NT2/D1 (cell line): ENCODE measurements around the gene NF1.

ENCODE experiments used
- DNase-seq: peaks from one replicate; pipeline ENCODE4 v3.0.0-alpha.2; 2011; ENCODE audit warnings: low read depth, low spot score
- H3K27me3 ChIP-seq: 2 replicates; pipeline ENCODE4 v1.6.0; 2011; ENCODE audit warnings: mild to moderate bottlenecking; ENCODE audit not compliant: insufficient read length, insufficient read depth
- H3K36me3 ChIP-seq: 2 replicates; pipeline ENCODE4 v1.6.1; 2011; ENCODE audit warnings: mild to moderate bottlenecking, low read length, mixed read lengths; ENCODE audit not compliant: insufficient read depth, insufficient read length
- H3K4me1 ChIP-seq: 2 replicates; pipeline ENCODE4 v1.5.1; 2011; ENCODE audit not compliant: insufficient read depth, insufficient read length
- H3K4me3 ChIP-seq: 2 replicates; pipeline ENCODE4 v1.5.1; 2011; ENCODE audit warnings: low read depth; ENCODE audit not compliant: insufficient read length
- H3K9ac ChIP-seq: 2 replicates; pipeline ENCODE4 v1.6.0; 2011; ENCODE audit warnings: low read depth; ENCODE audit not compliant: insufficient read length
- H3K9me3 ChIP-seq: 2 replicates; pipeline ENCODE4 v1.5.1; 2011; ENCODE audit warnings: mild to moderate bottlenecking, low read length; ENCODE audit not compliant: insufficient read depth
- SUZ12 ChIP-seq: IDR thresholded peaks from 2 replicates; pipeline ENCODE4 v1.6.1; 2011; ENCODE audit not compliant: insufficient read length, insufficient read depth; ENCODE audit errors: extremely low read depth
- YY1 ChIP-seq: IDR thresholded peaks from 2 replicates; pipeline ENCODE4 v1.6.1; 2011; ENCODE audit not compliant: insufficient read length, insufficient read depth
- ZNF274 ChIP-seq: IDR thresholded peaks from 2 replicates; pipeline ENCODE4 v1.6.1; 2011; ENCODE audit warnings: mild to moderate bottlenecking, low read depth, low read length

Gene NF1

DNA sequence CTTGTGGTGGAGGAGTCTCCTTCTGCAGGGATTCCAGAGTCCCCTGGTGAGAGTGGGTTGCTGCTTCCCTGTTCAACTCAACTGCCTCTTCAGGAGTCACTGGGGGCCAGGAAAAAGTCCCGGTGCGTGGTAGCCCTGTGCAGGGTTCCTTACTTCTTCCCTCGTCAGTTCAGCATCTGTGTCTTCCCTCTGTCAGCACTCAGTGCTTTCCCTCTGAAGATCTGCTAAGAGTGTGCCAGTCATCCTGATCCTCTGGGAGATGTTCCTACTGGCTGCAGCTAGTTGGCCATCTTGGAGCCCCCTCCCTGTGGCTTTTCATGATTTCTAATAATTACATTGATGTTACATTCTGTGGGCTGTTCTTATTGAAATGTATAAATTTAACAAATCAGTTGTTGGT is 36.5 kb downstream of the NF1 start:
- TF ChIP-seq ZNF274 (no peak), YY1 (no peak), SUZ12 (no peak)
- no peaks in the 10 kb centered on the region for H3K36me3 ChIP-seq
- no peaks in the 10 kb centered on the region for H3K9me3 ChIP-seq
- H3K4me1 ChIP-seq, result peaks cover 12% of the 10 kb centered on the region
- no peaks in the 10 kb centered on the region for H3K27me3 ChIP-seq
- H3K4me3 ChIP-seq, result no peak overlapping the region
- no peak for DNase-seq
- no peak overlapping the region for H3K9ac ChIP-seq

- Histone ChIP-seq H3K36me3 (no peaks in the 10 kb centered on the region), H3K9ac (no peak overlapping the region), H3K4me1 (peaks cover 12% of the 10 kb centered on the region), H3K4me3 (no peak overlapping the region), H3K27me3 (no peaks in the 10 kb centered on the region), H3K9me3 (no peaks in the 10 kb centered on the region)
- no peak for DNase-seq
- TF ChIP-seq SUZ12 (no peak), YY1 (no peak)
These were observed 38.2 kb downstream of the NF1 start for GRCh38 chr17:31132977-31133376.

- Histone ChIP-seq H3K4me1 (peaks cover 12% of the 10 kb centered on the region), H3K9ac (no peak overlapping the region), H3K9me3 (no peaks in the 10 kb centered on the region), H3K27me3 (no peaks in the 10 kb centered on the region), H3K36me3 (no peaks in the 10 kb centered on the region), H3K4me3 (no peak overlapping the region)
- no peak for DNase-seq
- TF ChIP-seq SUZ12 (no peak), YY1 (no peak), ZNF274 (no peak)
These were observed 39.8 kb downstream of the NF1 start for GRCh38 chr17:31134576-31134975.

GRCh38 chr17:31136319-31136718 is 41.5 kb downstream of the NF1 start:
- peaks cover 1% of the 10 kb centered on the region for H3K4me1 ChIP-seq
- no peaks in the 10 kb centered on the region for H3K9me3 ChIP-seq
- H3K27me3 ChIP-seq, result no peaks in the 10 kb centered on the region
- no peak overlapping the region for H3K9ac ChIP-seq
- no peak overlapping the region for H3K4me3 ChIP-seq
- no peak for DNase-seq
- no peak for TF ChIP-seq SUZ12
- no peak for TF ChIP-seq ZNF274
- no peak for TF ChIP-seq YY1
- no peaks in the 10 kb centered on the region for H3K36me3 ChIP-seq

- TF ChIP-seq ZNF274 (no peak), SUZ12 (no peak), YY1 (no peak)
- Histone ChIP-seq H3K36me3 (no peaks in the 10 kb centered on the region), H3K4me3 (no peak overlapping the region), H3K9ac (no peak overlapping the region), H3K4me1 (no peaks in the 10 kb centered on the region), H3K9me3 (no peaks in the 10 kb centered on the region), H3K27me3 (no peaks in the 10 kb centered on the region)
- DNase-seq, result no peak
These were observed 45.3 kb downstream of the NF1 start for GRCh38 chr17:31140111-31140510.

DNA sequence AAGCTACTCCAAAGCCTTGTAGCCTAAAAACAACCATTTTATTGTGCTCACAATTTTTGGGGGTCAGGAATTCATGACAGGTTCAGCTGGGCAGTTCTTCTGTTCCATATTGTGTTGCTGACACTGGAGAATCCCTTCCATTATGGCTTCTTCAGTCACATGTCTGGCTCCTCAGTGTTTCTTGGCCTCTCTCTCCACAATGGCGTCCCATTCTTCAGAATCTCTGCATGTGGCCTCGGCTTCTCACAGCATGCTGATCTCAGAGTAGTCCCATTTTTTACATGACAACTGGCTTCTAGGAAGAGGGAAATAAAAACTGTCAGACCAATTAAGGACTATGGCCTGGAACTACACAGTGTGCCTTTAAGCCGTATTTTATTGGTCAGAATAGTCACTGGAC is 49.7 kb downstream of the NF1 start:
- no peaks in the 10 kb centered on the region for H3K4me1 ChIP-seq
- no peak for TF ChIP-seq SUZ12
- H3K4me3 ChIP-seq, result no peak overlapping the region
- H3K27me3 ChIP-seq, result no peaks in the 10 kb centered on the region
- H3K36me3 ChIP-seq, result peaks cover 2% of the 10 kb centered on the region
- H3K9me3 ChIP-seq, result no peaks in the 10 kb centered on the region
- DNase-seq, result peak; percentile 25
- no peak overlapping the region for H3K9ac ChIP-seq

- peaks cover 2% of the 10 kb centered on the region for H3K36me3 ChIP-seq
- H3K27me3 ChIP-seq, result no peaks in the 10 kb centered on the region
- TF ChIP-seq YY1 (no peak), ZNF274 (no peak), SUZ12 (no peak)
- no peaks in the 10 kb centered on the region for H3K9me3 ChIP-seq
- no peak for DNase-seq
- H3K4me1 ChIP-seq, result no peaks in the 10 kb centered on the region
- no peak overlapping the region for H3K4me3 ChIP-seq
- H3K9ac ChIP-seq, result no peak overlapping the region
These were observed 50.1 kb downstream of the NF1 start for GRCh38 chr17:31144836-31145235.
